ENCODE results near the gene G2E3.

- TF ChIP-seq EZH2 (IDR thresholded peaks at IDR 0.05) (no peak), POLR2AphosphoS5 (IDR thresholded peaks at IDR 0.05; ENCODE audit: borderline replicate concordance, low read depth, low read length) (no peak)
Observed at GRCh38 chr14:30525833-30526232, 33.1 kb upstream of the G2E3 start.

All from SK-N-MC (cell line).